ENCODE measurements around the gene ZNF780B. TPM values are rescaled to one million over a fixed set of nuclear protein-coding genes. Genes with fewer than 3 reads are reported as not detected.

Gene ZNF780B
- total RNA-seq, 1 donor from 2014 or later: 30.5 TPM

DNA sequence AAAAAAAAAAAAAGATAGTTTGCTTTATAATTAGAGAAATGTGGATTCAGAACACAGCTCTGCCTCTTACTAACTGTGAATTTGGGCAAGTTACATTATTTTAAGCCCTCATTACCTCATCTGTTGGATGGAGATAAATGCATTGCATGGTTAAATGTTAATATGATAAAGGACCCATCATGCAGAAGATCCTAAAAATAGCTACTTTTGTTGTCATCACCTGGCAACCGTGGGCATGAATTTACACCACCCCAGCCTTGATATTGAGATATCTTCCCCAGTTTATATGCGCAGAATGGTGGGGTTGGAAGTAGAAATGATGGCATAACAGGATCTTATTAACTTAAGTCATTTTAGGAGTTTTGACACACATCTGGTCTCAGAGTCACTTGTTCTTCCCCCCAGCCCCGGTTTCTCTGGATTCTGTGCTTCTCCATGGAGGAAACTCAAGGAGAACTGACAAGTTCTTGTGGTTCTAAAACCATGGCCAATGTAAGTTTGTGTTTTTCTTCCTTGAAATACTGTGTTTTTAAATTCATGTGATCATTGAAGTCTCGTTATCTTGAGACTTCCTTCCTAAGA is 50.2 kb downstream of the ZNF780B start:
- Histone ChIP-seq H2AFZ (replicated peaks) (no peak overlapping the region), H4K20me1 (ENCODE audit: low read depth) (no peaks in the 10 kb centered on the region), H3K4me2 (no peak overlapping the region), H3K9me3 (ENCODE audit: low read depth) (peaks cover 7% of the 10 kb centered on the region), H3K79me2 (ENCODE audit: low read depth) (no peaks in the 10 kb centered on the region), H3K9ac (no peak overlapping the region), H3K27me3 (no peaks in the 10 kb centered on the region), H3K36me3 (peaks cover 5% of the 10 kb centered on the region), H3K4me3 (no peak overlapping the region), H3K4me1 (no peaks in the 10 kb centered on the region), H3K27ac (no peak overlapping the region), H3F3A (ENCODE audit: low read depth) (no peaks in the 10 kb centered on the region)
- H3K27me3 Mint-ChIP-seq (ENCODE audit: insufficient read depth, low read depth): no peaks in the 10 kb centered on the region
- H3K4me3 Mint-ChIP-seq: no peak overlapping the region
- peaks cover 14% of the 10 kb centered on the region for H3K9me3 Mint-ChIP-seq
- peaks cover 26% of the 10 kb centered on the region for H3K36me3 Mint-ChIP-seq
- no peaks in the 10 kb centered on the region for H3K4me1 Mint-ChIP-seq
- DNase-seq (ENCODE audit: low spot score): no peak
- H3K27ac Mint-ChIP-seq: no peak overlapping the region
- TF ChIP-seq EZH2 (IDR thresholded peaks at IDR 0.05) (no peak), EZH2phosphoT487 (IDR thresholded peaks at IDR 0.05) (no peak)
- TF ChIP-seq, protein P1, sequence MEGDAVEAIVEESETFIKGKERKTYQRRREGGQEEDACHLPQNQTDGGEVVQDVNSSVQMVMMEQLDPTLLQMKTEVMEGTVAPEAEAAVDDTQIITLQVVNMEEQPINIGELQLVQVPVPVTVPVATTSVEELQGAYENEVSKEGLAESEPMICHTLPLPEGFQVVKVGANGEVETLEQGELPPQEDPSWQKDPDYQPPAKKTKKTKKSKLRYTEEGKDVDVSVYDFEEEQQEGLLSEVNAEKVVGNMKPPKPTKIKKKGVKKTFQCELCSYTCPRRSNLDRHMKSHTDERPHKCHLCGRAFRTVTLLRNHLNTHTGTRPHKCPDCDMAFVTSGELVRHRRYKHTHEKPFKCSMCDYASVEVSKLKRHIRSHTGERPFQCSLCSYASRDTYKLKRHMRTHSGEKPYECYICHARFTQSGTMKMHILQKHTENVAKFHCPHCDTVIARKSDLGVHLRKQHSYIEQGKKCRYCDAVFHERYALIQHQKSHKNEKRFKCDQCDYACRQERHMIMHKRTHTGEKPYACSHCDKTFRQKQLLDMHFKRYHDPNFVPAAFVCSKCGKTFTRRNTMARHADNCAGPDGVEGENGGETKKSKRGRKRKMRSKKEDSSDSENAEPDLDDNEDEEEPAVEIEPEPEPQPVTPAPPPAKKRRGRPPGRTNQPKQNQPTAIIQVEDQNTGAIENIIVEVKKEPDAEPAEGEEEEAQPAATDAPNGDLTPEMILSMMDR (IDR thresholded peaks at IDR 0.05): no peak

DNA sequence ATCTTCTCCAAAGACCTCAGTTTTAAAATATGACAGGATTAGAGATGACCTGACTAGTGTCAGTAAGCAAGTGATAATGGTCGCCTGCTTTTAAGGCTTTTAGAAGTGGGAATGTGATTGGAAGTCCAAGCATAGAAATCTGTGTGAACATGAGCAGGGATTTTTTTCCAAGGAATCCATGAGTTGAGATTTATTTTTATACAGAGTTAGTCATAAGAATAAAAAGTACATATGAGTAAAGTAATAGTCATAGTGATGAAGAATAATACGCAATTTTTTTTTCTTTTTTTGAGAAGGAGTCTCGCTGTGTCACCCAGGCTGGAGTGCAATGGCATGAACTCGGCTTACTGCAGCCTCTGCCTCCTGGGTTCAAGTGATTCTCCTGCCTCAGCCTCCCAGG is 57.5 kb downstream of the ZNF780B start:
- H3K4me2 ChIP-seq: no peak overlapping the region
- H3K4me3 ChIP-seq: no peak overlapping the region
- no peak for DNase-seq (ENCODE audit: low spot score)
- Mint-ChIP-seq H3K27ac (no peak overlapping the region), H3K4me3 (peak overlapping the region; percentile 98), H3K27me3 (ENCODE audit: insufficient read depth, low read depth) (peaks cover 3% of the 10 kb centered on the region), H3K36me3 (peaks cover 8% of the 10 kb centered on the region), H3K9me3 (peaks cover 11% of the 10 kb centered on the region), H3K4me1 (peaks cover 20% of the 10 kb centered on the region)
- H2AFZ ChIP-seq (replicated peaks): no peak overlapping the region
- no peaks in the 10 kb centered on the region for H3K27me3 ChIP-seq
- peaks cover 24% of the 10 kb centered on the region for H3K79me2 ChIP-seq (ENCODE audit: low read depth)
- no peak overlapping the region for H3K27ac ChIP-seq
- no peaks in the 10 kb centered on the region for H3K36me3 ChIP-seq
- no peak for TF ChIP-seq EZH2 (IDR thresholded peaks at IDR 0.05)
- no peak for TF ChIP-seq EZH2phosphoT487 (IDR thresholded peaks at IDR 0.05)
- TF ChIP-seq, protein P1 (IDR thresholded peaks at IDR 0.05): no peak
- H3K9me3 ChIP-seq (ENCODE audit: low read depth): no peaks in the 10 kb centered on the region
- no peaks in the 10 kb centered on the region for H4K20me1 ChIP-seq (ENCODE audit: low read depth)
- no peaks in the 10 kb centered on the region for H3K4me1 ChIP-seq
- no peaks in the 10 kb centered on the region for H3F3A ChIP-seq (ENCODE audit: low read depth)
- no peak overlapping the region for H3K9ac ChIP-seq

DNA sequence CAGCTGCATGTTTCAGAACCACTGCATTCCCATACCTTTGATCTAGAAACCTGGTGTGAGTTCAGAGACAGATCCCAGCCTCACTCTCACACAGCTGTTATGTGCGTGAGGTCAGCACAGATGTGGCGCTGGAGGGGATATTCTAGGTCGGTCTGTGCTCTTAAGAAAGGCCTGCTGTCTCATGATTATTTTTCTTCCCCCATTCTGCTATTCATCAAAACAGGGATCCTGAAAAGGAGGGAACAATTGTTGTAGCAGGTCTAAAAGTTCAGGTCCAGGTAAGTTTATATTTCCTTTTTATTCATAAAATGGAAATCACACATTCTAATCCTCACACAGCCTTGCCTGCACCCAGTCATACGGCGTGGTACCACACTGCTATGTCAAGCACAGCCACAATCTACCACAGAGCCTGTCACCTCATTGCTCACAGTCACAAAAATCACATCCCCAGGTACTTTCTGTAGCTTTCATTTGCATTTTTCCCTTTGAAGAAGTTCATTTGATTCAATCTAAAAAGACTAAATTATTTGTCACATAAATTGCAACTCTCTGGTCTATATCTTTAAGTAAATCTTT is 58.3 kb downstream of the ZNF780B start:
- no peak for TF ChIP-seq EZH2 (IDR thresholded peaks at IDR 0.05)
- TF ChIP-seq, protein P1 (IDR thresholded peaks at IDR 0.05): no peak
- Histone ChIP-seq H3K36me3 (no peaks in the 10 kb centered on the region), H3K9ac (no peak overlapping the region), H3K27me3 (no peaks in the 10 kb centered on the region), H3F3A (ENCODE audit: low read depth) (no peaks in the 10 kb centered on the region), H4K20me1 (ENCODE audit: low read depth) (no peaks in the 10 kb centered on the region), H3K4me1 (no peaks in the 10 kb centered on the region), H3K4me2 (peak overlapping the region; percentile 83), H3K9me3 (ENCODE audit: low read depth) (no peaks in the 10 kb centered on the region), H3K27ac (no peak overlapping the region), H3K79me2 (ENCODE audit: low read depth) (peaks cover 29% of the 10 kb centered on the region), H2AFZ (replicated peaks) (peak overlapping the region; percentile 99), H3K4me3 (peak overlapping the region; percentile 96)
- Mint-ChIP-seq H3K27ac (peak overlapping the region; percentile 62), H3K4me3 (peak overlapping the region; percentile 98), H3K36me3 (peaks cover 10% of the 10 kb centered on the region), H3K9me3 (peaks cover 14% of the 10 kb centered on the region), H3K4me1 (peaks cover 20% of the 10 kb centered on the region), H3K27me3 (ENCODE audit: insufficient read depth, low read depth) (peaks cover 3% of the 10 kb centered on the region)
- no peak for DNase-seq (ENCODE audit: low spot score)

Data from neural progenitor cell (in vitro differentiated cells).